Nephron (organoid): ENCODE data around the gene VSIG1.

Experiments used
- H3K27ac Mint-ChIP-seq, 3 experiments: 2 replicates each; pipeline ENCODE4 v1.8.0; 2020; ENCODE audit warnings: mixed read lengths in 3 of 3, mild to moderate bottlenecking in 2 of 3, moderate library complexity in 1 of 3
- H3K27me3 Mint-ChIP-seq: 2 replicates; pipeline ENCODE4 v1.8.0; 2021; ENCODE audit warnings: low read depth, mild to moderate bottlenecking, moderate library complexity, mixed read lengths
- H3K36me3 Mint-ChIP-seq: 2 replicates; pipeline ENCODE4 v1.8.0; 2020; ENCODE audit warnings: low read depth, mixed read lengths
- H3K4me1 Mint-ChIP-seq: 2 replicates; pipeline ENCODE4 v1.8.0; 2020; ENCODE audit warnings: mixed read lengths
- H3K4me3 Mint-ChIP-seq, 3 experiments: 2 replicates each; pipeline ENCODE4 v1.8.0; 2020; ENCODE audit warnings: mild to moderate bottlenecking in 3 of 3, mixed read lengths in 3 of 3, moderate library complexity in 2 of 3
- H3K9me3 Mint-ChIP-seq: 2 replicates; pipeline ENCODE4 v1.8.0; 2020; ENCODE audit warnings: mixed read lengths
- CTCF ChIP-seq, 3 experiments: fragments of 200-600 bp; sonication (generic); IDR thresholded peaks; one replicate each; pipeline ENCODE4 v1.5.0; 2021; ENCODE audit warnings: antibody characterized with exemption in 3 of 3; ENCODE audit not compliant: unreplicated experiment in 3 of 3

The VSIG1 gene

GRCh38 chrX:108049649-108050048, 4.8 kb downstream of the VSIG1 start:
- Mint-ChIP-seq H3K27me3 (peaks cover 44% of the 10 kb centered on the region), H3K36me3 (no peaks in the 10 kb centered on the region), H3K9me3 (no peaks in the 10 kb centered on the region), H3K4me1 (peaks cover 27% of the 10 kb centered on the region), H3K27ac (peak overlapping the region; percentile 73 to 94 (median 88)), H3K4me3 (peak overlapping the region in 1 of 3 experiments; percentile 43)
- no peak for TF ChIP-seq CTCF (IDR thresholded peaks at IDR 0.05; ENCODE audit: unreplicated experiment in 3 of 3)

- Mint-ChIP-seq H3K36me3 (no peaks in the 10 kb centered on the region), H3K4me3 (no peak overlapping the region), H3K4me1 (peaks cover 40% of the 10 kb centered on the region), H3K27me3 (peaks cover 39% of the 10 kb centered on the region), H3K9me3 (no peaks in the 10 kb centered on the region), H3K27ac (no peak overlapping the region)
- TF ChIP-seq CTCF (IDR thresholded peaks at IDR 0.05; ENCODE audit: unreplicated experiment in 3 of 3) = no peak
Measured at GRCh38 chrX:108053218-108053617, 8.4 kb downstream of the VSIG1 start.

GRCh38 chrX:108055546-108055945, 10.7 kb downstream of the VSIG1 start:
- Mint-ChIP-seq H3K9me3 (no peaks in the 10 kb centered on the region), H3K27ac (peak overlapping the region; percentile 35 to 65 (median 43)), H3K36me3 (no peaks in the 10 kb centered on the region), H3K27me3 (peaks cover 44% of the 10 kb centered on the region), H3K4me3 (peak overlapping the region in 1 of 3 experiments; percentile 8), H3K4me1 (peaks cover 26% of the 10 kb centered on the region)
- TF ChIP-seq CTCF (IDR thresholded peaks at IDR 0.05; ENCODE audit: unreplicated experiment in 3 of 3) = no peak

GRCh38 chrX:108059801-108060200, 14.9 kb downstream of the VSIG1 start:
- Mint-ChIP-seq H3K4me3 (no peak overlapping the region), H3K4me1 (peaks cover 14% of the 10 kb centered on the region), H3K27ac (no peak overlapping the region), H3K9me3 (no peaks in the 10 kb centered on the region), H3K36me3 (no peaks in the 10 kb centered on the region), H3K27me3 (peaks cover 66% of the 10 kb centered on the region)
- no peak for TF ChIP-seq CTCF (IDR thresholded peaks at IDR 0.05; ENCODE audit: unreplicated experiment in 3 of 3)

- no peak overlapping the region for H3K27ac Mint-ChIP-seq
- no peak for TF ChIP-seq CTCF (IDR thresholded peaks at IDR 0.05; ENCODE audit: unreplicated experiment in 3 of 3)
- no peaks in the 10 kb centered on the region for H3K9me3 Mint-ChIP-seq
- peaks cover 100% of the 10 kb centered on the region for H3K27me3 Mint-ChIP-seq
- no peaks in the 10 kb centered on the region for H3K36me3 Mint-ChIP-seq
- peaks cover 8% of the 10 kb centered on the region for H3K4me1 Mint-ChIP-seq
- H3K4me3 Mint-ChIP-seq = no peak overlapping the region
Measured at GRCh38 chrX:108064001-108064400, 19.1 kb downstream of the VSIG1 start.

GRCh38 chrX:108064613-108065012, 19.7 kb downstream of the VSIG1 start:
- H3K27me3 Mint-ChIP-seq = peaks cover 100% of the 10 kb centered on the region
- H3K27ac Mint-ChIP-seq = no peak overlapping the region
- no peaks in the 10 kb centered on the region for H3K36me3 Mint-ChIP-seq
- H3K9me3 Mint-ChIP-seq = no peaks in the 10 kb centered on the region
- H3K4me3 Mint-ChIP-seq = no peak overlapping the region
- peaks cover 11% of the 10 kb centered on the region for H3K4me1 Mint-ChIP-seq
- no peak for TF ChIP-seq CTCF (IDR thresholded peaks at IDR 0.05; ENCODE audit: unreplicated experiment in 3 of 3)
